WTC11 (cell line): Measurements from ENCODE around the gene CCDC157. TPM values are rescaled to one million over a fixed set of nuclear protein-coding genes. Genes with fewer than 3 reads are reported as not detected.

Experiments
- ATAC-seq: fragments of 200-7000 bp; cut with Tn5 transposase; 2 replicates; pipeline ENCODE4 v1.10.0; 2021; ENCODE audit warnings: mild to moderate bottlenecking, moderate library complexity
- CTCF ChIA-PET: fragments of 300-600 bp; sonication (Branson Sonifier 250); formaldehyde crosslinking; loops from one replicate; lab custom pipeline; 2021; ENCODE audit warnings: antibody characterized with exemption; lab: Charles Lee
- POLR2A ChIA-PET: fragments of 350-600 bp; sonication (Branson Sonifier 250); formaldehyde crosslinking; loops from one replicate; lab custom pipeline; 2021; ENCODE audit warnings: antibody characterized with exemption; lab: Charles Lee
- DNase-seq: peaks from one replicate; pipeline ENCODE4 v3.0.0; 2021; ENCODE audit warnings: low spot score
- H3K27ac Mint-ChIP-seq: 2 replicates; pipeline ENCODE4 v1.8.0; 2021; ENCODE audit warnings: mixed read lengths
- H3K27me3 Mint-ChIP-seq: 2 replicates; pipeline ENCODE4 v1.8.0; 2021; ENCODE audit warnings: low read depth, mild to moderate bottlenecking, moderate library complexity, mixed read lengths
- H3K36me3 Mint-ChIP-seq: 2 replicates; pipeline ENCODE4 v1.8.0; 2021; ENCODE audit warnings: mixed read lengths
- H3K4me1 Mint-ChIP-seq: 2 replicates; pipeline ENCODE4 v1.8.0; 2022; ENCODE audit warnings: mixed read lengths
- H3K4me3 Mint-ChIP-seq: 2 replicates; pipeline ENCODE4 v1.8.0; 2021; ENCODE audit warnings: mild to moderate bottlenecking, moderate library complexity, mixed read lengths
- H3K9me3 Mint-ChIP-seq: 2 replicates; pipeline ENCODE4 v1.8.0; 2021; ENCODE audit warnings: mixed read lengths
- AR ChIP-seq: fragments of 250-450 bp; sonication (Bioruptor Pico); IDR thresholded peaks from 2 replicates; pipeline ENCODE4 v1.9.0; 2021; ENCODE audit warnings: mild to moderate bottlenecking
- CBFB ChIP-seq: sonication (generic); formaldehyde crosslinking; IDR thresholded peaks from 2 replicates; pipeline ENCODE4 v1.8.1; 2022; ENCODE audit warnings: mild to moderate bottlenecking, low read depth, missing genetic modification reagents
- E2F4 ChIP-seq: sonication (generic); formaldehyde crosslinking; IDR thresholded peaks from 2 replicates; pipeline ENCODE4 v1.8.1; 2022; ENCODE audit warnings: low read depth, mild to moderate bottlenecking, moderate library complexity, missing genetic modification reagents, borderline replicate concordance
- E2F5 ChIP-seq: sonication (generic); formaldehyde crosslinking; IDR thresholded peaks from 2 replicates; pipeline ENCODE4 v1.8.1; 2022; ENCODE audit warnings: mild to moderate bottlenecking, moderate library complexity, missing genetic modification reagents
- EMX1 ChIP-seq: fragments of 250-450 bp; sonication (Bioruptor Pico); IDR thresholded peaks from 2 replicates; pipeline ENCODE4 v1.8.0; 2021; ENCODE audit warnings: mild to moderate bottlenecking
- ERG ChIP-seq: fragments of 250-450 bp; sonication (Bioruptor Pico); IDR thresholded peaks from 2 replicates; pipeline ENCODE4 v1.8.0; 2021; ENCODE audit warnings: mild to moderate bottlenecking
- ESRRA ChIP-seq: sonication (generic); formaldehyde crosslinking; IDR thresholded peaks from 2 replicates; pipeline ENCODE4 v1.8.1; 2022; ENCODE audit warnings: mild to moderate bottlenecking, missing genetic modification reagents, borderline replicate concordance
- ETV6 ChIP-seq: sonication (generic); formaldehyde crosslinking; IDR thresholded peaks from 2 replicates; pipeline ENCODE4 v1.8.1; 2022; ENCODE audit warnings: mild to moderate bottlenecking, missing genetic modification reagents
- GTF2I ChIP-seq: fragments of 250-450 bp; sonication (Bioruptor Pico); conservative IDR thresholded peaks from 2 replicates; pipeline ENCODE4 v1.4.0; 2021; ENCODE audit warnings: mild to moderate bottlenecking
- IRF2 ChIP-seq: sonication (generic); formaldehyde crosslinking; IDR thresholded peaks from 2 replicates; pipeline ENCODE4 v1.8.0; 2022; ENCODE audit warnings: low read depth, missing genetic modification reagents, borderline replicate concordance
- JUN ChIP-seq: sonication (generic); formaldehyde crosslinking; IDR thresholded peaks from 2 replicates; pipeline ENCODE4 v1.8.0; 2023; ENCODE audit warnings: mild to moderate bottlenecking, missing genetic modification reagents
- NFATC4 ChIP-seq: fragments of 250-450 bp; sonication (Bioruptor Pico); IDR thresholded peaks from 2 replicates; pipeline ENCODE4 v1.9.0; 2021; ENCODE audit warnings: mild to moderate bottlenecking
- RELA ChIP-seq: sonication (generic); formaldehyde crosslinking; IDR thresholded peaks from 2 replicates; pipeline ENCODE4 v1.8.1; 2022; ENCODE audit warnings: missing genetic modification reagents, mild to moderate bottlenecking, borderline replicate concordance
- RORB ChIP-seq: fragments of 250-450 bp; sonication (Bioruptor Pico); IDR thresholded peaks from 2 replicates; pipeline ENCODE4 v1.9.0; 2021; ENCODE audit warnings: mild to moderate bottlenecking
- TEAD4 ChIP-seq: sonication (generic); formaldehyde crosslinking; IDR thresholded peaks from 2 replicates; pipeline ENCODE4 v1.8.0; 2022; ENCODE audit warnings: mild to moderate bottlenecking, missing genetic modification reagents
- USF1 ChIP-seq: sonication (generic); formaldehyde crosslinking; IDR thresholded peaks from 2 replicates; pipeline ENCODE4 v1.8.0; 2022; ENCODE audit warnings: mild to moderate bottlenecking, missing genetic modification reagents
- ZMAT4 ChIP-seq: fragments of 250-450 bp; sonication (Bioruptor Pico); IDR thresholded peaks from 2 replicates; pipeline ENCODE4 v1.9.0; 2021; ENCODE audit warnings: mild to moderate bottlenecking
- ZNF138 ChIP-seq: sonication (generic); formaldehyde crosslinking; conservative IDR thresholded peaks from 2 replicates; pipeline ENCODE4 v1.8.1; 2022; ENCODE audit warnings: mild to moderate bottlenecking, moderate library complexity, missing genetic modification reagents
- ZNF232 ChIP-seq: sonication (generic); formaldehyde crosslinking; IDR thresholded peaks from 2 replicates; pipeline ENCODE4 v1.8.0; 2022; ENCODE audit warnings: mild to moderate bottlenecking, missing genetic modification reagents
- ZNF416 ChIP-seq: fragments of 250-450 bp; sonication (Bioruptor Pico); IDR thresholded peaks from 2 replicates; pipeline ENCODE4 v1.9.0; 2021; ENCODE audit warnings: mild to moderate bottlenecking, inconsistent platforms
- ZSCAN18 ChIP-seq: fragments of 250-450 bp; sonication (Bioruptor Pico); IDR thresholded peaks from 2 replicates; pipeline ENCODE4 v2.1.2; 2022; ENCODE audit warnings: mild to moderate bottlenecking, moderate library complexity
- total RNA-seq: library from RNA; stranded (reverse); gene quantifications from 3 replicates; pipeline ENCODE4 v1.2.3, GENCODE V29; 2021

CCDC157 gene
- total RNA-seq, 1 experiment from 2014 or later: 6.5 TPM

GRCh38 chr22:30406400-30406799 lies 49.6 kb downstream of the CCDC157 start:
- peaks cover 3% of the 10 kb centered on the region; the same call in 1 of the 2 replicates for H3K36me3 Mint-ChIP-seq
- H3K9me3 Mint-ChIP-seq: no peaks in the 10 kb centered on the region
- ChIA-PET POLR2A (interaction anchor here (0.6 to 1.6 kb wide), 2 partner anchors 17 to 287 kb away, joined by 3 to 5 read pairs; no protein-coding TSS in a partner anchor), CTCF (interaction anchor here (1.5 to 1.8 kb wide), 2 partner anchors 19 to 20 kb away, joined by 4 read pairs; partner anchors contain the start of gene RNF215)
- no peak overlapping the region for H3K4me3 Mint-ChIP-seq
- H3K4me1 Mint-ChIP-seq: peaks cover 11% of the 10 kb centered on the region
- peaks cover 15% of the 10 kb centered on the region; the same call in 1 of the 2 replicates for H3K27me3 Mint-ChIP-seq
- no peak for DNase-seq
- TF ChIP-seq JUN (CRISPR knock-in tag) (no peak), ESRRA (CRISPR knock-in tag) (no peak), RORB (CRISPR knock-in tag) (no peak), E2F5 (CRISPR knock-in tag) (no peak), E2F4 (no peak), ERG (CRISPR knock-in tag) (no peak), RELA (CRISPR knock-in tag) (no peak), ZSCAN18 (no peak), USF1 (CRISPR knock-in tag) (no peak), ETV6 (CRISPR knock-in tag) (no peak), CBFB (no peak), ZNF232 (no peak), AR (CRISPR knock-in tag) (no peak), ZNF416 (CRISPR knock-in tag) (no peak), EMX1 (CRISPR knock-in tag) (no peak)
- TF ChIP-seq, all 79 proteins: peak for 0
- no peak overlapping the region for H3K27ac Mint-ChIP-seq
- no peak for ATAC-seq

GRCh38 chr22:30408388-30409102 lies 51.7 kb downstream of the CCDC157 start:
- H3K27ac Mint-ChIP-seq: no peak overlapping the region
- no peaks in the 10 kb centered on the region for H3K4me1 Mint-ChIP-seq
- H3K27me3 Mint-ChIP-seq: peaks cover 12% of the 10 kb centered on the region; the same call in 1 of the 2 replicates
- no peak overlapping the region for H3K4me3 Mint-ChIP-seq
- DNase-seq (no peak), ATAC-seq (no peak)
- POLR2A ChIA-PET: no interaction called here
- TF ChIP-seq TEAD4 (CRISPR knock-in tag) (no peak), IRF2 (CRISPR knock-in tag) (no peak), NFATC4 (no peak), ZMAT4 (CRISPR knock-in tag) (no peak), GTF2I (no peak), ZNF138 (no peak)
- no peaks in the 10 kb centered on the region for H3K9me3 Mint-ChIP-seq
- CTCF ChIA-PET: no interaction called here
- peaks cover 9% of the 10 kb centered on the region for H3K36me3 Mint-ChIP-seq
